ENCODE measurements around the gene MPP2.

DNA sequence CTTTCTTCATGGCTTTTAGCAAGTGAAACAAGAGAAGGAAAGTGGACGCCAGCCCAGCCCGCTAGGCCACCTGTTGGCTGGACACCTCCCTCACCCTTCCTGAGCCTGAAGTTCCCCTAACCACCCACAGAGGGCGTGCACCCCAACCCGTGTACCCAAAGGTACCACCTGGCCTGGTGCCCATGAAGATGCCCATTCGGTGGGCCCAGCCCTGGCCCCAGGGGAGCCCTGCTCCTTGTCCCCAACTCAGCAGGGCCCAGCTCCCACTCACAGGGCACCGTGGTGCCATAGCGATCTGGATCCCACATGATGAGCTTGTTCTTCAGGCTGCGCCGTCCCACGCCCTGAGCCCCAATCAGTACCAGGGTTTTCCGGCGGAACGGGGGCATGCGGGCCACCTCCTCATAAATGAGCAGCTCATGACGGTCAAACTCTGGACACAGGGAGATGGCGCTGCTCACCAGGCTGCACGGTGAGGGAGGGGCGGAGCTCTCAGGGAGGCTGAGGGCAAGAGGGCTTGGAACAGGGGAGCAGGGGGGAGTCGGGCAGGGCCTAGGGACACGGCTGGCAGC, 26.8 kb downstream of the MPP2 start:
- TF ChIP-seq, protein P1, sequence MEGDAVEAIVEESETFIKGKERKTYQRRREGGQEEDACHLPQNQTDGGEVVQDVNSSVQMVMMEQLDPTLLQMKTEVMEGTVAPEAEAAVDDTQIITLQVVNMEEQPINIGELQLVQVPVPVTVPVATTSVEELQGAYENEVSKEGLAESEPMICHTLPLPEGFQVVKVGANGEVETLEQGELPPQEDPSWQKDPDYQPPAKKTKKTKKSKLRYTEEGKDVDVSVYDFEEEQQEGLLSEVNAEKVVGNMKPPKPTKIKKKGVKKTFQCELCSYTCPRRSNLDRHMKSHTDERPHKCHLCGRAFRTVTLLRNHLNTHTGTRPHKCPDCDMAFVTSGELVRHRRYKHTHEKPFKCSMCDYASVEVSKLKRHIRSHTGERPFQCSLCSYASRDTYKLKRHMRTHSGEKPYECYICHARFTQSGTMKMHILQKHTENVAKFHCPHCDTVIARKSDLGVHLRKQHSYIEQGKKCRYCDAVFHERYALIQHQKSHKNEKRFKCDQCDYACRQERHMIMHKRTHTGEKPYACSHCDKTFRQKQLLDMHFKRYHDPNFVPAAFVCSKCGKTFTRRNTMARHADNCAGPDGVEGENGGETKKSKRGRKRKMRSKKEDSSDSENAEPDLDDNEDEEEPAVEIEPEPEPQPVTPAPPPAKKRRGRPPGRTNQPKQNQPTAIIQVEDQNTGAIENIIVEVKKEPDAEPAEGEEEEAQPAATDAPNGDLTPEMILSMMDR (IDR thresholded peaks at IDR 0.05; ENCODE audit: extremely low read depth in 1 of 2, insufficient read depth in 1 of 2, low read depth in 1 of 2, low read length in 2 of 2), result peak; percentile 58 to 77
- no peak for TF ChIP-seq EZH2 (IDR thresholded peaks at IDR 0.05; ENCODE audit: borderline replicate concordance, low read depth, low read length, severe bottlenecking)
- TF ChIP-seq, protein P2, sequence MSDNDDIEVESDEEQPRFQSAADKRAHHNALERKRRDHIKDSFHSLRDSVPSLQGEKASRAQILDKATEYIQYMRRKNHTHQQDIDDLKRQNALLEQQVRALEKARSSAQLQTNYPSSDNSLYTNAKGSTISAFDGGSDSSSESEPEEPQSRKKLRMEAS (IDR thresholded peaks at IDR 0.05; ENCODE audit: insufficient read depth, insufficient read length), result no peak
- no peak for TF ChIP-seq POLR2A (IDR thresholded peaks at IDR 0.05; ENCODE audit: low read depth, low read length)
- TF ChIP-seq FOS (IDR thresholded peaks at IDR 0.05; ENCODE audit: borderline replicate concordance, insufficient read depth, low read length), result no peak
- no peak for TF ChIP-seq MYC (IDR thresholded peaks at IDR 0.05; ENCODE audit: low read depth, low read length)
